ENCODE measurements around the gene FAM204A.

DNA sequence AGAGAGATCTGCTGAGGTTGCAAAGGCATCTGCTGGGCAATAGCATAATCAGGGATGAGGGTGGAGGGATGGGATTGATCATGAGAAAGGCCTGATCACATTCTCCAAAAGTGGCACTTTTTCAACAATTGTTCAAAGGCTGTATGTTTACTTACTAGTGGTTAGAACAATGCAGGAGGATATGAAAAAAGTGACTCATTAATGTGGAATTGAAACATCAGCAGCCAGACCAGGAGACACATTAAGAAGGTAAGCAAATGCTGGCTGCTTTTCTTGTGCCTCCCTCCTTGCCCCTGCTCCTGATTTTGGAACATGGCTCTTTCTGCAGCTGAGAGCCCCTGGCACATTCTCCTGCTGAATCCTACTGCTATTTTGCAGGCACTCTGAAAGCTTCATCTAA lies 63.5 kb downstream of the FAM204A start:
- no peak for TF ChIP-seq POLR2A (IDR thresholded peaks at IDR 0.05; ENCODE audit: low read depth, low read length)
- no peak for TF ChIP-seq POLR2AphosphoS5 (IDR thresholded peaks at IDR 0.05; ENCODE audit: low read depth, low read length)
- TF ChIP-seq TAF1 (IDR thresholded peaks at IDR 0.05; ENCODE audit: low read depth, low read length), result no peak
- no peak for TF ChIP-seq PAX5 (IDR thresholded peaks at IDR 0.05; ENCODE audit: insufficient read depth, low read length, severe bottlenecking)
